Measurements from ENCODE around the gene FHDC1.

DNA sequence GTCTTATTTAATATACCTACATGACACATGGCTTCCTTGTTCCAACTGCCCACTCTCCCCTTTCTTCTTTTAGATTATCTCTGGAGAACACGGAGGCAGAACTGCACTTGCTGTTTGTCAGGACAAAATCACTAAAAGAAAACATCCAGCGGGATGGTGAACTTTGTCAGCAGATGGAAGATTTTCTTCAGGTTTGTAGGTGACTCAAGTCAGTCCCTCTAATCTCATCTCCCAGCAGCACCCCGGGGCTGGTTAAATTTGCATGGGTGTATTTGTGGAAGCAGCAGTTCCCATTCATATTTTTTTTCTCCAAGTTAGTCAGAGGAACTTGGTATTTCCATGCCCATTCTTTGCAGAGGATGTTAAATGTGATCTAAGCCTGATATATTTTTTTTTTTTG lies 31.8 kb downstream of the FHDC1 start:
- TF ChIP-seq POLR2AphosphoS5 (IDR thresholded peaks at IDR 0.05; ENCODE audit: low read depth, low read length) (no peak), POLR2A (IDR thresholded peaks at IDR 0.05; ENCODE audit: low read depth, low read length) (no peak)
